Breast epithelium (tissue), 3 donors: Measurements from ENCODE around the gene KLB.

Source experiments
- CTCF ChIP-seq, 3 donors: fragments of 450-650 bp; IDR thresholded peaks; one replicate each; pipeline ENCODE4 v1.5.1; 2016 to 2017; ENCODE audit warnings: antibody characterized with exemption in 3 of 3, mild to moderate bottlenecking in 3 of 3, moderate library complexity in 3 of 3
- POLR2A ChIP-seq: fragments of 450-650 bp; IDR thresholded peaks from one replicate; pipeline ENCODE4 v1.6.1; 2016; ENCODE audit warnings: antibody characterized with exemption, mild to moderate bottlenecking, moderate library complexity
- POLR2AphosphoS5 ChIP-seq, 3 donors: sonication (generic); formaldehyde crosslinking; IDR thresholded peaks; one replicate each; pipeline ENCODE4 v1.6.1; 2017; ENCODE audit warnings: antibody characterized with exemption in 3 of 3

- TF ChIP-seq CTCF (IDR thresholded peaks at IDR 0.05) (no peak), POLR2A (no peak), POLR2AphosphoS5 (IDR thresholded peaks at IDR 0.05) (peak; percentile 86 to 92 (median 86))
These were observed 40.6 kb upstream of the KLB start, which contains the start of gene RFC1 for GRCh38 chr4:39365830-39366771.
